Embryonic facial prominence (tissue), 1 donor: ENCODE measurements around the gene KMT2D.

Experiments used
- DNase-seq: peaks from one replicate; pipeline ENCODE4 v3.0.0-alpha.2; 2016; ENCODE audit errors: extremely low spot score

KMT2D gene

DNA sequence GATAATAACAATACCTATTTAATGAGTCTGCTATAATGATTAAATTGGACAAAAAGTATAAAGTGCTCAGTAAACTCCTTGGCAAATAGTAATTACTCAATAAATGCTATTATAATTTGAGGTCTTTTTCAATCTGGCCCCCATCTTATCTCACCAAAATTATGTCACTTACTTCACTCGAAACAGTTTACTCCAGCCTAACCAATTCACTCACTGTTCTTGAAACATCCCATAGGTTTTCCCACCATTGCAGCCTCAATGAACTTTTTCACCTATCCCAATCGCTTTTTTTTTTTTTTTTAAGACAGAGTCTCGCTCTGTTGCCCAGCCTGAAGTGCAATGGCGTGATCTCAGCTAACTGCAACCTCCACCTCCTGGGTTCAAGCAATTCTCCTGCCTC, 24.6 kb downstream of the KMT2D start:
- no peak for DNase-seq

- no peak for DNase-seq
These were observed 26.3 kb downstream of the KMT2D start for GRCh38 chr12:49034286-49034622.

- DNase-seq, result no peak
These were observed 26.8 kb downstream of the KMT2D start for GRCh38 chr12:49033611-49034285.

DNA sequence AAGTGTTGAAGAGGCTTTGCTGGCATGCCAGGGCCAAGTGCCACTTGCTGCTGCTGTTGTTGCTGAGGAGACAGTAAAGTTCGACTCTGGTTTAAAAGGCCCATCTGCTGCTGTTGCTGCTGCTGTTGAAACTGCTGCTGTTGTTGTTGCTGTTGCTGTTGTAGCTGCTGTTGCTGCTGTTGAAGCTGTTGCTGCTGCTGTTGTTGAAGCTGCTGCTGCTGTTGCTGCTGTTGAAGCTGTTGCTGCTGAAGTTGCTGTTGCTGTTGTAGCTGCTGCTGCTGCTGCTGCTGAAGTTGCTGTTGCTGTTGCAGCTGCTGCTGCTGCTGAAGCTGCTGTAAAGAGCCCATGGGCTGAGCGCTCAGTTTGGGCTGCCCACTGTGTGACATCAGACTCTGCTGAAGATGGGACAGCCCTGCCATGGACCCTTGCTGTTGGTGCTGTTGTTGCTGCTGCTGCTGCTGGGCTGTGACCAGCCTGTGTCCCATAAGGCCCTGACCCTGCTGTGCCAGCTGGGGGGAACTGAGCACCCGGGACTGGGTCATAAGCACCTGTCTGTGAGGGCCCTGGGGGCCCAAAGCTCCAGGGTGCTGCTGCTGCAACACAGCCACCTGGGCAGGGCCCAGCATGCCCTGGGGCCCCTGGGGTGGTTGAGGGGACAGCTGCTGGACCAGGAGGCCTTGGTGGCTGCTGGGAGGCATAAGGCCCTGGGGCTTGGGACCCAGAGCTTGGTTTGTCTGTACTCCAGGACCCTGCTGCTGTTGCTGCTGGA, 27.7 kb downstream of the KMT2D start:
- no peak for DNase-seq

GRCh38 chr12:49032276-49032675, 28.3 kb downstream of the KMT2D start:
- DNase-seq, result no peak

GRCh38 chr12:49031573-49032161, 28.9 kb downstream of the KMT2D start:
- no peak for DNase-seq

DNA sequence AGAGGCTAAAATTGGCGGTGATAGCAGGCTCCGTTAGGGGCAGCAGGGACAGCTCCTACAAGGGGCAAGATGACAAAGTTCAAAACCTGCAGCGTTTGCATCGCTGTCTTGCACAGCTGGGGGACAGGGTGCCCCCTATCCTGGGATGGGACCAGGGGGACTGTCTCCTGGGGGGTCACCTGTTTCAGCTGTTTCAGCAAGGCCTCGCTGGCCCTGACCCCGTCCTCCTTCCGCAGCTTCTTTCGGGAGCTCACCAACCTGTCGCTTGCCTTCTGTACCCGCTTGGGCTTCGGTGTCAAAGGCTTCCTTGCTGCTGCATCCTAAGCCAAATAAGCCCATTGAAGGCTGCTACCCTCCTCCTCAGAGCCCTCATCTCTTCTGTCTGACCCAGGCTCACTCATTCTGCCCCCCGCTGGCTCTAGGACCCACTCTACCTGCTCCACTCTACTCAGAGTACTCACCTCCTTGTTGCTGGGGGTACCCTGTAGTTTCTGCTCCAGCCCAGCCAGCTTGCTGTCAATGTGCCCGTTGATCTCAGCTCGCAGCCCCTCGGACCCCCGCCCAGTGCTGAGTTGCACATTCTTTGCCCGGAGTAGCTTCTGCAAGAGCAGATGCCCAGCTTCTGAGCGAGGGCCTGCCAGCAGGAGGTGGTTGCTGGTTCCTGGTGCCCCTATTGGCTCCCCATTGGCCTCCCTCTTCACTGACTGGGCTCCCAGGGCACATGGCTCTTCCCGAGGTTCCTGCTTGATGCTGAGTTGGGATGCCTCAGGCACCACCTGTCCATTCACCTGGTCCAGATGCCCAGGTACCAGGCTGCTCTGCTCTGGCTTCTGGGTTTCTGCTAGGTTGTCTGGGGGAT, 29.7 kb downstream of the KMT2D start:
- DNase-seq, result no peak

DNA sequence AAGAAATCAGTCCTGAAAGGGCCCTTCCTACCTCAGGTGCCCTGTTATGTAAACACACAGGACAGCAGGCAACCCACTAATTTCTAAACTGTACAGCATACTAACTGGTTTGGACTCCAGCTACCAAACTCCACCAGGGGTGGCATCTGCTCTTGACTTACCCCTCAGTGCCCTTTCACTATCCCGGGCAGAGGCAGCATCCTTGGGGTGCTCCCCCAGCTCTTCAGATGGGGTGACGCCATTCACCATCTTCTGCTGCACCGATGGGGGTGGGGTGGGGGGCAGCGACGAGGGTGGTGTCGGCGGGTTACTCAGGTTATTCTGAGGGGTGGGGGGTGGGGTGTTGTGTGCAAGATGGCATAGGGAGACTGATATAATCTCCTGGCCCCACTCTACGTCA, 30.5 kb downstream of the KMT2D start:
- DNase-seq, result no peak

DNA sequence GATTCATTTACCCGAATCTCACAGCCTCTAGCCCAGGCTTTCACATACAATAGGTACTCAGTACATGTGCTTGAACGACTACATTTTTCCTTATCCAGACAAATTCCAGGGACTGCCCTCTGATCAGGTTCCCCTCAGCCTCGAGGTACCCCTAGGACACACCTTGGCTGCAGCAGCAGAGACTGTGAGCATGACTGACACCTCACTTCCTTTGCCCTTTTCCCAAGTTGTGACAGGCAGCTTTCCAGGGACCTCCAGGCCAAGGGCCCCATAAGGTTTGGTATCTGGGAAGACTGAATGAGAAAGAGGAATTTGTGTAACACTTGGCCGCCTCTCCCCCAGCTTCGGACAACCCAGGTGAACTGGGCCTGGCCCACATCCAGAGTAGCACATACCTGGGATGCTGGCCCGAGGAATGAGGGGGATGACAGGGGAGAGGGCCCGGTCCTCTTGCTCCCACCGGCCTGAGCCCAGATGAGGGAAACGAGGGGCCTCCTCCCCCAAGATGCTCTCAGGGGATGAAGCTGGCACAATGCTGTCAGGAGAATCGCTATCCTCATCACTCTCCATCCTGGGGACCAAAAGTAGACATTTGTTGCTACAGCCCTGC, 31.8 kb downstream of the KMT2D start:
- no peak for DNase-seq

DNA sequence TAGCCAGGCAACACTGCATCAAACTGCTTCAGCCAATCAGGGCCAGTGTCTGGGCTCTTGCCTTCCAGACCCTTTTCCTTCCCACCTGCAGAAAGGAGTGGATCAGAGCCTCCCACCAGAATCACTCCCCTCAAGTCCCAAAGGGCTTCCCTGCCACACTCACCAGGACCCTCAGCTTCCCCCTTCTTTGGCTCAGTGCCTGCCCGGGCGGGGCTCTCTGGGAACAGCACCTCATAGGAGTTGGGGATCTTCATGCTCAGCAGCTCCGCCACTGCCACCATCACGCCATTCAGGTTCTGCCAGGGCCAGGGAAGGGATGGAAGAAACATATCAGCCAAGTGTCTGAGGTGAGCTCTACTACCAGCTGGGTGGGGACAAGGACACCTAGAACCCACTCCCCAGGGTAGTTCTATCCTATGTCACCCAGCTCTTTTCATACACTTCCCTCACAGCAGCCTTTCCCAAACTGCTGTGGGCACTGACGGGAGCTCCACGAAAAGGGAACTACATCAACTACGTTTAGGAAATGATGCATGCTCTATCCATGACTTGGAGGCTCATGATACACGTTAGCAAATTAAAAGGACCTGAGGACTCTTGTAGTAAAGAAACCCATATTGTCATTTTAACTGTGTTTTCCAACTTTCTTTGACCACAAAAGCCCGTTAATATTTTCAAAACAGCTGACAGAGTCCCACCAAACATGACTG, 32.6 kb downstream of the KMT2D start:
- DNase-seq, result no peak

GRCh38 chr12:49026678-49027480, 33.7 kb downstream of the KMT2D start:
- no peak for DNase-seq

GRCh38 chr12:49026101-49026500, 34.5 kb downstream of the KMT2D start:
- DNase-seq, result no peak

DNA sequence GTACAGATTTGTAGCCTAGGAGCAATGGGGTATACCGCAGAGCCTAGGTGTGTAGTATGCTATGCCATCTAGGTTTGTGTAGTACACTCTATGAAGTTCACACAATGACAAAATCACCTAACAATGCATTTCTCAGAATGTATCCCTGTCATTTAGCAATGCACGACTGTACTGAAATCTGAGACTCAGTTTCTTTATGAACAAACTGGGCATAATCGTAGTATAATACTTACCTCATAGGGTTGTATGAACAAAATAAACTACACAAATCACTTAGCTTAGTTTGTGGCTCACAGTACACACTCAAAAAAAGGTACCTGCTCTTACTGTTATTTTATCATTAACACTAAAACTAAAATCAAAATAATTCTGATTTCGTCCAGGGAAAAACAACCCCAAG, 35.1 kb downstream of the KMT2D start:
- no peak for DNase-seq

DNA sequence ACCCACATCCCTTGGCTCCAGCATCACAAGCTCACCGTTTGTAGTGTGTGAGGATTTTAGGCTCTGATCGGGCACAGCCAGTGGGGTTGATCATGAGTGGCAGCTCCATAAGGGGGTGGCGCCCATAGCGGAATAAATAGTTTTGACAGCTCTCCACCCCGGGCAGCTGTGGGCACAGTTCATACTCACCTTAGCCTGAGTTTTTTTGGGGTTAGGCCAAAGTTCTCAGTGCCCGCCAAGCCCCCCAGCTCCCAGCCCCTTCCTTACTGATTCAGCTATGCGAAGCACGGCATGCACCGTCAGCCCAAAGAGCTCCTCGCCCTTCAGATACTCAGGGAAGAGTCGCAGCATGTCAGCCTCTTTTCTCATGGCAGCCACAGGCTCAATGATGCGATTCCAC, 36.1 kb downstream of the KMT2D start:
- DNase-seq, result no peak

DNA sequence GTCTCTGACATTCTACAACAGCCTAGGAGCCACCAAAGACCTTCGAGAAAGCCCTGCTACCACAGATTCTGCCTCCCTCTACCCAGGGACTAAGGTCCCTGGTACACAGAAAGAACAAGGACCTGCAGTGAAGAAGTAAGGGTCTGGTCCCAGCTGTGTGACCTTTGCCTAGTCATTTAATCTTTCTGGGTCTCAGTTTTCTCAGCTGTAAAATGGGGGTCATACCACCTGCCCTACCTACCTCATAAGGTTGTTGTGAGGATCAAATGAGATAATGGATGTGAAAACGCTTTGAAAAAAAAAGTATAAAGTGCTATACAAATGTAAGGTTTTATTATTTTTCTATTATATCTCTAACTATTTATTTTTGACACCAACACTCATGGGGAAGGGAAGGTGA, 36.8 kb downstream of the KMT2D start:
- no peak for DNase-seq

- no peak for DNase-seq
These were observed 37.9 kb downstream of the KMT2D start for GRCh38 chr12:49022558-49023178.

DNA sequence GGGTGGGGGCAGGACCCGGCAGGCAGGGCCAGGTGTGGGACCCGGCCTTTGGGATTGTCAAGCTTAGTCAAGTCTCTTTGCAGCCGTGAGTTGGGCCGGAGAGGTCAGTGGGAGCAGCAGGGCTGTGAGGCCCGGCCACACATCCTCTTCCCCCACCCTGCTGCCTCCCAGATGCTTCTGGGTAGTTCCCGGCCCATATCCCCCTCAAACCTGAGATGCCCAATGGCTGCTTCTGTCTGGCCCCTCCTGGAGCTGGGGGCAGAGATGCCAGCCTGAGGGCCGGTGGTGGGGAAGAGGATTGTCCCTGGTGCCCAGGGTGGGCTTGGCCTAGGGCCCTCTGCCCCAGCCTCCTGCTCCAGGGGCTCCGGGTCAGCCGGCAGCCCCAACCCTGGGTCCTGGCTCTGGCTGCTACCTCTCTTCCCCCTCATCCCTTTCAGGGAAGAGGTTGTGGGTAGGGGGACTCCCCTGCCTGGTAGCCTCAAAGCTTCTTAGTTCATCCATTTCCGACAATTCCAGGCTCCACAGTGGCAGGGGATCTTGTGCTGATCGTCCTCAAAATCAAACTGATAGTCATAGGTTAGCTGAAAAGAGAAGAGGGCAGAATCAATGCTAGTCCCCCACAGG, 39.2 kb downstream of the KMT2D start:
- DNase-seq, result no peak

GRCh38 chr12:49020441-49020840, 40.2 kb downstream of the KMT2D start:
- no peak for DNase-seq
